NT2/D1 (cell line): Measurements from ENCODE around the gene RETREG1.

Experiments used
- SUZ12 ChIP-seq: IDR thresholded peaks from 2 replicates; pipeline ENCODE4 v1.6.1; 2011; ENCODE audit not compliant: insufficient read length, insufficient read depth; ENCODE audit errors: extremely low read depth
- YY1 ChIP-seq: IDR thresholded peaks from 2 replicates; pipeline ENCODE4 v1.6.1; 2011; ENCODE audit not compliant: insufficient read length, insufficient read depth
- ZNF274 ChIP-seq: IDR thresholded peaks from 2 replicates; pipeline ENCODE4 v1.6.1; 2011; ENCODE audit warnings: mild to moderate bottlenecking, low read depth, low read length

DNA sequence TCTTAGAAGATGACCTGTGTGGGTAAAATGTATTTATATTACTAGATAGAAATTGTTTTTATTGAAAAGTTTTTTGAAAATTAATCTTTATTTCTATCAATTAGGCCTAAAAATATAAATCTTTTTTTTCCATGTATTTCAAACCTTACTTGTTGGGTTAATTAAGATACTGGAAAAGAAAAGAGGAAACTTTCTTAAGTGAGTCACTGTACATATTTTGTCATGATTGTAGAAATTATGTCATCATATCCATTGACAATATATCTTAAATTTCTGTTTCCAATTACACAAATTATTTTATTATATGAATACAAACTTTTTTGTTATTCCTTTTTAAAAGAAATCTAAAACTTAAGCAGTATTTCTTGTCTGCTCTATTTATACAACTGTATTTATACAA is 53.1 kb downstream of the RETREG1 start:
- TF ChIP-seq YY1 (no peak), ZNF274 (no peak), SUZ12 (no peak)
